Sigmoid colon (tissue), 4 donors: ENCODE data around the gene NIPAL1.

Experiments
- EP300 ChIP-seq, 4 donors: sonication (generic); formaldehyde crosslinking; IDR thresholded peaks; one replicate each; pipeline ENCODE4 v1.6.1; 2017; ENCODE audit warnings: antibody characterized with exemption in 4 of 4
- POLR2A ChIP-seq, 2 donors: fragments of 450-650 bp; IDR thresholded peaks; one replicate each; pipeline ENCODE4 v1.6.1; 2016; ENCODE audit warnings: antibody characterized with exemption in 2 of 2, mild to moderate bottlenecking in 2 of 2, moderate library complexity in 2 of 2
- POLR2AphosphoS5 ChIP-seq, 4 donors: sonication (generic); formaldehyde crosslinking; IDR thresholded peaks; one replicate each; pipeline ENCODE4 v1.6.1; 2017; ENCODE audit warnings: antibody characterized with exemption in 4 of 4
- TF ChIP-seq, protein P1 (sequence below), 4 experiments: fragments of 450-650 bp in 3 of 4; fragments of 200-600 bp in 1 of 4; IDR thresholded peaks; one replicate each; pipeline ENCODE4 v1.5.1; 2016 to 2019; ENCODE audit warnings: antibody characterized with exemption in 4 of 4, mild to moderate bottlenecking in 3 of 4, moderate library complexity in 2 of 4

DNA sequence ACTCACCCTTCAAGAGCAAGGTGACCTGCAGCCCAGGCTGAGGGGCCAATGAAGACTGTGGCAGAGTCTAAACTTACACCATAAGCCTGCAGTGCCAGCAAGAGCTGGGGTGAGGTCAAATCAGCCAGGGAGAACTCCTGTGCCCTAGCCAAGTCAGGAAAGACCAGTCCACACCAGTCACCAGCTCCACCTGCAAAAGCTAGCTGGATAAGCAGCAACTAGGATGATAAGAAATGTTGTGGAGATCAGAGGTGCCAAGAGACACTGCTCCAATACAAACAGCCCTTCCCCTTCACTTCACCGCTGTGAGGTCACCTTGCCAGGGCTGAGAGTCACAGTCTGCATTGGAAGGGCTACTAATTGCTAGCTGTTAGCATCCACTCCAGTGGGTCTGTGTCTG lies 31.3 kb downstream of the NIPAL1 start:
- no peak for TF ChIP-seq POLR2AphosphoS5 (IDR thresholded peaks at IDR 0.05)
- TF ChIP-seq, protein P1, sequence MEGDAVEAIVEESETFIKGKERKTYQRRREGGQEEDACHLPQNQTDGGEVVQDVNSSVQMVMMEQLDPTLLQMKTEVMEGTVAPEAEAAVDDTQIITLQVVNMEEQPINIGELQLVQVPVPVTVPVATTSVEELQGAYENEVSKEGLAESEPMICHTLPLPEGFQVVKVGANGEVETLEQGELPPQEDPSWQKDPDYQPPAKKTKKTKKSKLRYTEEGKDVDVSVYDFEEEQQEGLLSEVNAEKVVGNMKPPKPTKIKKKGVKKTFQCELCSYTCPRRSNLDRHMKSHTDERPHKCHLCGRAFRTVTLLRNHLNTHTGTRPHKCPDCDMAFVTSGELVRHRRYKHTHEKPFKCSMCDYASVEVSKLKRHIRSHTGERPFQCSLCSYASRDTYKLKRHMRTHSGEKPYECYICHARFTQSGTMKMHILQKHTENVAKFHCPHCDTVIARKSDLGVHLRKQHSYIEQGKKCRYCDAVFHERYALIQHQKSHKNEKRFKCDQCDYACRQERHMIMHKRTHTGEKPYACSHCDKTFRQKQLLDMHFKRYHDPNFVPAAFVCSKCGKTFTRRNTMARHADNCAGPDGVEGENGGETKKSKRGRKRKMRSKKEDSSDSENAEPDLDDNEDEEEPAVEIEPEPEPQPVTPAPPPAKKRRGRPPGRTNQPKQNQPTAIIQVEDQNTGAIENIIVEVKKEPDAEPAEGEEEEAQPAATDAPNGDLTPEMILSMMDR (IDR thresholded peaks at IDR 0.05) = no peak
- no peak for TF ChIP-seq POLR2A (IDR thresholded peaks at IDR 0.05)
- no peak for TF ChIP-seq EP300 (IDR thresholded peaks at IDR 0.05)
